ENCODE measurements around the gene ADAMTS17.

ADAMTS17 gene

GRCh38 chr15:100199711-100200286, 142.0 kb downstream of the ADAMTS17 start:
- DNase-seq (ENCODE audit: low spot score): no peak

- no peak for DNase-seq (ENCODE audit: low spot score)
Measured at GRCh38 chr15:100198442-100198841, 143.3 kb downstream of the ADAMTS17 start.

- no peak for DNase-seq (ENCODE audit: low spot score)
Measured at GRCh38 chr15:100196326-100197058, 145.3 kb downstream of the ADAMTS17 start.

- no peak for DNase-seq (ENCODE audit: low spot score)
Measured at GRCh38 chr15:100194996-100195395, 146.8 kb downstream of the ADAMTS17 start.

- DNase-seq (ENCODE audit: low spot score): no peak
Measured at GRCh38 chr15:100193277-100193860, 148.4 kb downstream of the ADAMTS17 start.

- no peak for DNase-seq (ENCODE audit: low spot score)
Measured at GRCh38 chr15:100192097-100193080, 149.4 kb downstream of the ADAMTS17 start.

- peak; percentile 17 for DNase-seq (ENCODE audit: low spot score)
Measured at GRCh38 chr15:100191161-100191560, 150.6 kb downstream of the ADAMTS17 start.

GRCh38 chr15:100190675-100191074, 151.1 kb downstream of the ADAMTS17 start:
- no peak for DNase-seq (ENCODE audit: low spot score)

- DNase-seq (ENCODE audit: low spot score): no peak
Measured at GRCh38 chr15:100189849-100190248, 151.9 kb downstream of the ADAMTS17 start.

GRCh38 chr15:100189319-100189718, 152.5 kb downstream of the ADAMTS17 start:
- no peak for DNase-seq (ENCODE audit: low spot score)

GRCh38 chr15:100187677-100188076, 154.1 kb downstream of the ADAMTS17 start:
- DNase-seq (ENCODE audit: low spot score): no peak

- DNase-seq (ENCODE audit: low spot score): no peak
Measured at GRCh38 chr15:100186960-100187359, 154.8 kb downstream of the ADAMTS17 start.

- no peak for DNase-seq (ENCODE audit: low spot score)
Measured at GRCh38 chr15:100186366-100186765, 155.4 kb downstream of the ADAMTS17 start.

GRCh38 chr15:100183921-100184495, 157.8 kb downstream of the ADAMTS17 start:
- no peak for DNase-seq (ENCODE audit: low spot score)

- DNase-seq (ENCODE audit: low spot score): no peak
Measured at GRCh38 chr15:100180921-100181320, 160.9 kb downstream of the ADAMTS17 start.

- DNase-seq (ENCODE audit: low spot score): no peak
Measured at GRCh38 chr15:100175406-100176114, 166.2 kb downstream of the ADAMTS17 start.

- DNase-seq (ENCODE audit: low spot score): no peak
Measured at GRCh38 chr15:100174904-100175275, 166.9 kb downstream of the ADAMTS17 start.

GRCh38 chr15:100174159-100174903, 167.4 kb downstream of the ADAMTS17 start:
- no peak for DNase-seq (ENCODE audit: low spot score)

- DNase-seq (ENCODE audit: low spot score): no peak
Measured at GRCh38 chr15:100172356-100173024, 169.3 kb downstream of the ADAMTS17 start.

- no peak for DNase-seq (ENCODE audit: low spot score)
Measured at GRCh38 chr15:100171411-100171810, 170.4 kb downstream of the ADAMTS17 start.

All from germinal center (tissue), 1 donor.